ENCODE data around the gene SLC35A3.
"Not testable (repeated sequence)": the region's sequence is repeated elsewhere in the genome, so short reads cannot be mapped to it uniquely, and the experiment has no call there.

Gene SLC35A3

GRCh38 chr1:99977326-99977725 is 7.5 kb downstream of the SLC35A3 start:
- DNase-seq: not testable (repeated sequence)

DNA sequence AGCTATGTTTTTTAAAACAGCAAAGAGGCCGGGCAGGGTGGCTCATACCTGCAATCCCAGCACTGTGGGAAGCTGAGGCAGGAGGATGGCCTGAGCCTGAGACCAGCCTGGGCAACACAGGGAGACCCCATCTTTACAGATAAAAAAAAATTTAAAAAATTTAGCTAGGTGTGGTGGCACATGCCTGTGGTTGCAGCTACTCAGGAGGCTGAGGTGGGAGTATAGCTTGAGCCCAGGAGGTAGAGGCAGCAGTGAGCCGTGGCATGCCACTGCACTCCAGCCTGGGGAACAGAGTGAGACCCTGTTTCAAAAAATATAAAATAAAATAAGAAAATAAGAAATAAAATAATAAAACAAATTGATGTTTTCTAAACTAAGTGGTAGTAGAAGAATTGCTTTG is 8.4 kb downstream of the SLC35A3 start:
- no peak for DNase-seq

DNA sequence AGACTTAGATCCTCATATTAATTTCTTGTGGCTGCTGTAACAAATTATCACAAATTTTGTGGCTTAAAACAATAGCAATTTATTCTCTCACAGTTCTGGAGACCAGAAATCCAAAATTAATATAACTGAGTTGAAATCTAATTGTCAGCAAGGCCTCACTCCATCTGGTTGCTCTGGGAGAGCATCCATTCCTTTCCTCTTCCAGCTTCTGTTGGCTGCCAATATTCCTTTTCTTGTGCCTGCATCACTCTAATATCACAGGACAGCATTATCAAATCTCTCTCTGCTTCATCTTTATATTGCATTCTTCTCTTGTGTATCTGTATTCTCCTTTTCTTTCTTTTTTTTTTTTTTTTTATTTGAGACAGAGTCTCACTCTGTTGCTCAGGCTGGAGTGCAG is 9.3 kb downstream of the SLC35A3 start:
- DNase-seq: no peak

DNA sequence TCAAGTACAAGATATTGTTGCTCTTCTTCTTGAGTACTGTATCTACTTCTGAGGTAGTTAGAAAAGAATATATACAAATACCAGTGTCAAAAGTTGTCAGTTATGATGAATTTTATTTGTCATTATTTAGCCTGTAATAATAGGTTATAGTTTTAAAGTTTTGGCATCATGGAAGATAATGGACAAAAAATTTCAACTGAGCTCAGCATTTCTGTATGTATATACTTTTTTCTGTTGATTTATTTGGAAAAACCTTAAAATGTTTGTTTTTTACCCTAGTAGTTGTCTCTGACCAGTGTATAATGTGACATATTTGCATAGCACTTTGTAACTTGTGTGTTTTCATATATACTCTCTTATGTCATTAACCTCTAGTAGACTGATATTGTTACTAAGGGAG is 11.1 kb downstream of the SLC35A3 start:
- no peak for DNase-seq

DNA sequence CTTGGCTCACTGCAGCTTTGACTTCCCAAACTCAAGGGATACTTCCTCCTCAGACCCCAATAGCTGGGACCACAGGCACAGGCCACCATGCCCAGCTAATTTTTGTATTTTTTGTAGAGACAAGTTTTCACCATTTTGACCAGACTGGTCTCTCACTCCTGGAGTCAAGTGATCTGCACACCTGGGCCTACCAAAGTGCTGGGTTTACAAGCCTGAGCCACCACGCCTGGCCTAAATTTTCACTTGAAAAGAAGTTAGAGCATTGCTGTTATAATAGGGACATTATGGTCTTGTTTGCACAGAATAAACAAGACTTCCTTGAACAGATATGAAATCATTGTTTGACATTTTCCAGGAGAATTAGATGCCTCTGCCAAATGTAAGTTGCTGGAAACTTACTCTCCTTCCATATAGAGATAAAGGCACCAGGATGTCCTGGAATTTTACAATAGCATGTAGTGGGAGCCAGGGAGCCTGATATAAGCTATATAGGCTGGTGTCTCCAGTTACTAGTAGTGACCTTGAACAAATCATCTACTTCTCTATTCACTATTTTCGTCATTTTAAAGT is 16.9 kb downstream of the SLC35A3 start:
- DNase-seq: no peak

- DNase-seq: no peak
These were observed 18.5 kb downstream of the SLC35A3 start for GRCh38 chr1:99988210-99988765.

GRCh38 chr1:99992044-99992722 is 22.4 kb downstream of the SLC35A3 start:
- no peak for DNase-seq

DNA sequence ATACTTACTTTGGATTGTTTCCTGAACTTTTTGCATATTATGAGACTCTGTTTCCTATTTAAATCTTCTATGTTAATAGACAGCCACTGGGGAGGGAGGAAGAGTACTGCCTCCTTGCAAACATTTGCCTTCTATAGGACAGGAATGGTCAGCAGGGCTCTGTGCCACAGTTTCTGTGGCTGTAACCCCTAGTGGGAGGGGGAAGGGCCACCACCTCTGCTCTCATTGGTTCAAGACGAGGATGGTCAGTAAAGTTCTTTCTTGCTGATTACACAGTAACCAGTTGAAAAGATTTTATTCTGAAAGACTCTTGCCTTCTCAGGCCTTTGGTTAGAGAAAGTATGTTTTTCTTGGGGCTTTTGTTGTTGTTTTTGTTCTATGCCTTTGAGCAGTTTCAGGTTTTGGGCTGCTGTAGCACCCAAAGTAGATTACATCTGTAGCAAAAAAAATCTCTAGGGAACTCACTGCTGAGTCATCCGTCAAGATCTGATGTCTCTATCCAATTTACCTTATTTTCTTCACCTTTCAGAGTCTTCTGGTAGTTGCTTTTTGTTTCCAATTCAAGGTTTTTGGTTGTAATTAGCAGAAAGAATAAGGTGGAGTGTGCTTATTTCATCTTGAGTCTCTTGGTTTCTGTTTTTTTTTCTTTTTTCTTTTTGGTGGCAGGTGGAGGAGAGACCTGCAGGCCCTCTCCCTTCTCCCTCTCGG is 23.1 kb downstream of the SLC35A3 start:
- no peak for DNase-seq

GRCh38 chr1:99993468-99993845 is 23.7 kb downstream of the SLC35A3 start:
- no peak for DNase-seq

DNA sequence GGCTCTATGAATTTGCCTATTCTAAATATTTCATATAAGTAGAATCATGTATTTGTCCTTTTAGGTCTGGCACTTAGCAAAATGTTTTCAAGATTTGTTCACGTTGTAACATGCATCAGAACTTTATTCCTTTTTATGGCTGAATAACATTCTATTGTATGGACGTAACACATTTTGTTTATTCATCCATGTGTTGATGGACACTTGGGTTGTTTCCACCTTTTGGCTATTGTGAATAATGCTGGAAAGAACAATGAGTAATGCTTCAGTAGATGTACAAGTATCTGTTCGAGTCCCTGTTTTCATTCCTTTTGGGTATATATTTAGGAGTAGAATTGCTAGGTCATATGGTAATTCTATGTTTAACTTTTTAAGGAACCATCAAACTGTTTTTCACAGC is 24.7 kb downstream of the SLC35A3 start:
- DNase-seq: no peak

DNA sequence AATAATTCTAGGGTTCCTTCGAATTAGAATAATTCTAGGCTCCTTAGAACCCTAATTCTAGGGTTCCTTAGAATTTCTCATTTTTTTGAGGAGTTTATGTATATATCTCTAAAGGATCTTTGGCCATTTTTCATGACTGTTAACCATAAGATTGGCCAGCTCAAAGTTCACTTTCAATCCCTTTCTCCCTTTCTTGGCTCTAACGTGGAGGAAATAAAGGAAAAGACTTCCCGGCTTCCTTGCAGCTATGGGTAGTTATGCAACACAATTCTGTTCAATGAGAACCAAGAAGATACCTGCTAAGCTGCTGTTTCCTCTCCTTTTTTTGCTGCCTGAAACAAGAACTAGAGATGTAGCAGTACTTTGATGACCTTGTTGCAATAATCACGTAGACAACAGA is 27.2 kb downstream of the SLC35A3 start:
- no peak for DNase-seq

GRCh38 chr1:100001462-100001861 is 31.7 kb downstream of the SLC35A3 start:
- DNase-seq: no peak

GRCh38 chr1:100005424-100005823 is 35.6 kb downstream of the SLC35A3 start:
- DNase-seq: no peak

DNA sequence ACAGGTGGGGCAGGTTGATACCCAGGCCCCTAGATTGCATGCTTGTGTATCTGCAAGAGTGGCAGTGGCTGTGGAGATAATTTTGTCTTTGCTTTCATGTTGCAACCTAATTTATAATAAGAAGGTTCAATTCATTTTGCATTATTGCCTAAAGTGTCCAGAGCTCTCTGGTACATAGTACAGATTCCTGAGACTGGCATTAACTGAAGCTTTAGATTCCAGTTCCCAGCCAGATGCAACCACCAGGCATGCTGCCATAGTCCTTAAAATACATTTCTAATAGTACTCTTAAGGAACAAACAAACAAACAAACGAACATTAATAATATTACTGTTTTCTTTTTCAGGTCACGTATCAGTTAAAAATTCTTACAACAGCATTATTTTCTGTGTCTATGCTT is 36.9 kb downstream of the SLC35A3 start:
- no peak for DNase-seq

- DNase-seq: no peak
These were observed 39.7 kb downstream of the SLC35A3 start for GRCh38 chr1:100009458-100009857.

GRCh38 chr1:100010804-100011203 is 41.0 kb downstream of the SLC35A3 start:
- DNase-seq: no peak

DNA sequence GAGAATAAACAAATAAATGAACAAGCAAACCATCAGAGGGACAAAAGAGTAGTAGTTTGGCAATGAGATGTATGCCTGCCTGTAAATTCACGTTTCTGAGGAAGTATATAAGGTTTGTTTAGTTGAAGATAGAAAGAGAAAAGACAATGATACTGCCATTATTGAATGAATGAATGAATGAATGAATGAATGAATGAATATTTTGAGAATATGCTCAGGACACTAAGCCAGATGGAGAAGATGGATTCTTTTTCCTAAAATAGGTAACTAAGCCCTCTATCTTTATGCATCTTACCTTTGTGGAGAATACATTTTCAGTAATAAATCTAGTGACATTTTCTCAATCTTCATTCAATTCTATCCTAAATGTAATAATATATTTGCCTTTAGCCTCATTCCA is 49.4 kb downstream of the SLC35A3 start:
- DNase-seq: no peak

- DNase-seq: no peak
These were observed 53.7 kb downstream of the SLC35A3 start for GRCh38 chr1:100023482-100023881.

GRCh38 chr1:100027212-100027611 is 57.4 kb downstream of the SLC35A3 start:
- no peak for DNase-seq

DNA sequence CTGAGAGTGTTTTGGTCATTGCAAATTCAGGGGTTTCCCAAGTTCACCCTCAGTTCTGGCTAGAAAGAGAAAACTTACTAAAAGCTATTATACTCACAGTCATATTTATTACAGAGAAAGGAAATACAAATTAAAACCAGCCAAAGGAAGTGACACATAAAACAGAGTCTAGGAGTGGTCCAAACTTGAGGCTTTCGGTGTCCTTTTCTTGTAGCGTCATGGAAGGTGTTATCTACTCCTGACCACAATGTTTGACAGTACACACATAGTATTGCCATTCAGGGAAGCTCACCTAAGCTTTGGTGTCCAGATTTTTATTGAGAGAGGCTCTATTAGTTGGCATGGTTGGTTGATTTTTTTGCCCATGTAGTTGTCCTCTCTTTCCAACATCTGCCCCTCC is 59.0 kb downstream of the SLC35A3 start:
- DNase-seq: no peak

- DNase-seq: peak; percentile 4
These were observed 64.7 kb downstream of the SLC35A3 start for GRCh38 chr1:100034470-100034869.

GRCh38 chr1:100035214-100035613 is 65.4 kb downstream of the SLC35A3 start:
- DNase-seq: no peak

- DNase-seq: no peak
These were observed 67.2 kb downstream of the SLC35A3 start for GRCh38 chr1:100036718-100037655.
